ENCODE data around the gene EMC9.

EMC9 gene

DNA sequence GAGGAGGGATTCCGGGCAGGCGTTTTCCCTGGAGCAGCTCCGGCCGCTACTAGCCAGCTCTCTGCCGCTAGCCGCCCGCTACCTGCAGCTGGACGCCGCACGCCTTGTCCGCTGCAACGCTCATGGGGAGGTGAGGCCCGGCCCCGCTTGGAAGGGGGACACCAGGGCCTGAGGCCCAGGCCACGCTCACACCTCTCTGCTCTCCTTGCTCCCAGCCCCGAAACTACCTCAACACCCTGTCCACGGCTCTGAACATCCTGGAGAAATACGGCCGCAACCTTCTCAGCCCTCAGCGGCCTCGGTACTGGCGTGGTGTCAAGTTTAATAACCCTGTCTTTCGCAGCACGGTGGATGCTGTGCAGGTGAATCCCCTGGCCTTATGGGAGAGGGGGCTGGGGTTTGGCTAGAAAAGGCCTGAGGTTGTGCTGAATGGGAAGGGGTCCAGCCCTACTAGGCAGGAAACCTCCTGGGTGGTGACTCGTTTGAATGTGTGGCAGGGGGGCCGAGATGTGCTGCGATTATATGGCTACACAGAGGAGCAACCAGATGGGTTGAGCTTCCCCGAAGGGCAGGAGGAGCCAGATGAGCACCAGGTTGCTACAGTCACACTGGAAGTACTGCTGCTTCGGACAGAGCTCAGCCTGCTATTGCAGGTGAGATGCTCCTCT, 6.5 kb upstream of the EMC9 start:
- DNase-seq: no peak

DNA sequence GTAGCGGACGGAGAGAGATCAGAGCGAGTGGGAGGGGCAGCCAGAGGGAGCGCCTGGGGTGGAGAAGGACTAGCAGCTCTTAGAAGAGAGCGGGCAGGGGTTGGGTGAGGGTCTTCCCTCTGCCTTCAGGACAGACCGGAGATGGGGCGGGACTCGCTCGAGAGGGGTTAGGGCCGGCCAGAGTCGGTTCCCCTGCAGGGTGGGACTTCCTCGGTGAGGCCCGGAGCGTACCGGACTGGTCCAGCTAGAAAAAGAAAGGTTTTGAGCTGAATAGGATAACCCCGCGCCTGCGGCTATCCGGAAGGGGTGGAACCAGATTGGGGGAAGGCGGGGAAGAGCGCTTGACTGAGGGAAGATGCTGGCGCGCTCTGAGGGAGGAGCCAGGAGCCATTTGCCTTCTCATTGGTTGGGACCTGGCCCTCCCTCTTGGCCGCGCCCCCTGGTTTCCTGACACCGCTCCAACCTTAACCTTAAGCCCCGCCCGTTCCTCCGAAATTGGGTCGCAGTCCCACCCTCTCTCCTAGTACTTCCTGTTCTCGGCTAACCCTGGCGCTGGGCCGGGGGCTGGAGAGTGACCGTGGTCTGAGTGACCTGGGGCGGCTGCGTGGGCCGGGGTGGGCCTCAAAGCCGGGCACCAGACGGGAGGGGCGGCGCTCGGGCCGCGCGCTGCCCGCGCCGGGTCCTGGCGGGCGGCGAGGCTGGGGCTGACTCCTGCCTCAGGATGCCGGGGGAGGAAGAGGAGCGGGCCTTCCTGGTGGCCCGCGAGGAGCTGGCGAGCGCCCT, 5.8 kb upstream of the EMC9 start, which contains the start of gene RNF31:
RNF31 (plus strand) TSS at position 521 of the 783 bp plus-strand sequence; CDS start at position 722, 201 bp downstream.
- peak; percentile 97 for DNase-seq

DNA sequence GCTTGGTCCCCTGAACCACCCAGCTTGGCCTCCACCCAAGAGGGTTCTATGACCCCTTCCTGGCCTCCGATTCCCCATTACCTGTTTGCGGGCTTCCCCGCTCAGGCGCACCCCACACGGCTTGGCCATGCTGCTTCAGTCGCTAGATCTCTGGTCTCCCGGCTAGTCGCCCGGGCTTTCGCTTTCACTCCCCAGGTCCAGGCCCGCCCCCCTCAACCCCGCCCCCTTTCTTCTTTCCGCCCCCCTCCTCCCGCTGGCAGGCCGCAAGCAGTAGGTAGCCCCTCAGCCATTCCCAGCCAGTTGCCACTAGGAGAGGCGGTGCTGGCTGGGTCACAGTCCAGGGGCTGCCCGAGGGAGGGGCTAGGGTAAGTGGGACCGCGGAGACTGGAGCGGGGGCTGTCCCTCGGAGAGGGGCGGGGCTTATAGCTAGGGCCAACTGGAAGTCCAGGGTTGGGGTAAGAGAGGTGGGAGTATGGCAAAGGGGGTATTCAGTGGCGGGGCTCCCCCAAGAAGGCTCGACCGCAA, 5.1 kb upstream of the EMC9 start, which contains the start of gene PSME2:
PSME2 (minus strand) TSS at position 158 of the 525 bp plus-strand sequence; CDS start at position 129, 29 bp downstream.
- peak; percentile 77 for DNase-seq

DNA sequence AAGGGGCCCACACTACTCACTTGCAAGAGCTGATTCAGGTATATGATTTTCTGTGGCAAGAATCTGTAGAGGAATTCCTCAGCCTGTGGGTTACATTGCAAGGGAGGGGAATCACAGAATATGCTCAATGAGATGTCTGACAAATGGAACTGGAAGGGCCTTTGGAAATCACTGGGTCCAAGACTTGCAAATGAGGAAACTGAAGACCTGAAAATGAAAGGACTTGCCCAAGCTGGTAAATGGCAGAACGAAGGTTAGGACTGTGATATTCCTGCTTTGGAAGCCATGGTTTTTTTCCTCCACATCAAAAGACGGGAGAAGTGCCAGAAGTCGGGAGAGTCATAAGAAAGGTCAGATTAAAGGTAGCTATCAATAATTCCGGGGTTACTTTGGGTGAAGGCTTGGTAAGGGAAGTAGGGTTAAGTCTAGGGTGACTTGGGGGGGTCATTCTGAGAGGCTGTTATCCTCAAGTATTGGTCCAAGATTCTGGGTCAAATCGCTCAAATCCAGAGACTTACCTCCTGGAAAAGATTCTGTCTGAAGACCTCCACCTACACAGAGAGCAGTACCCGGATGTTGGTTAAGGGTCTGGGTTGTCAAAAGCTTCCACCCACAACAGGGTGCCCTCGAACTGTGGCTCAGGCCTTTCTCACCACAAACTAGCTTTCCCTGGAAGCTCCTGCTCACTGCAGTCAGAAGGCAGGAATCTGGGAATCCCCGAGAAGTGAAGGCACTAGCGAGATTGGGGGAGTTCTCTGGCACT, 4.5 kb upstream of the EMC9 start:
- DNase-seq: no peak

DNA sequence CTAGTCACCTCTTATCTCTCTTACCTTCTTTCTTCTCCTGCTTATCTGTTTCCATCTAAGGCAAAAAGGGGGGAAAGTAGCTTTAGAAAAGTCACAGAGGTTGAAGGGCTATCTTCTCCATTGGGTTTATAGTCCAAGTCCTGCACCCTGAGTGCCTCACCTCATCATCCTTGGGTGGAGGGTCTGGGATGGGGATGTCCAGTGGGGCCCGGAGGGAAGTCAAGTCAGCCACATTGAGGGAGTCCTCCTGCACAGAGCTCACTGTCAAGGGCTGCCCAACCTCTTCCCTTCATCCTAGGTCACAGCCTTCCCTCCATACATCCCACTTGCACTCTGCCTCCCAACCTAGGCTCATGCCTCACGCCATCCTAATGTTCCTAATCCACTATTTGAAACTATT, 3.8 kb upstream of the EMC9 start:
- no peak for DNase-seq

DNA sequence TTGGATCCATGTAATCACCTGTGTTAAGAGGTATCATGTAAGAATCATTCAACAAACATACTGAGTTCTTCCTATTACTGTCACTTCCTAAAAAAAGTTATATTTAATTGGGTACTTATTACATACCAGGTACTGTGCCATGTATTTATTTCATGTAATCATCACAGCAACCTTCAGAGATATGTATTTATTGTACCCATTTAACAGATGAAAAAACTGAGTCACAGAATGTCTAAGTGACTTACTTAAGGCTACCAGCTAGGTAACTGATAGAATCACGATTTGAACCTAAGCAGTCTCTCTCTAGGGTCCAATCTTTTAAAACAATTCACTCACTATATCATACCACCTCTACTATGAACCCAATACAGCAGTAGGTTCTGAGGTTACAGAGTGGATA, 3.1 kb upstream of the EMC9 start:
- DNase-seq: no peak

DNA sequence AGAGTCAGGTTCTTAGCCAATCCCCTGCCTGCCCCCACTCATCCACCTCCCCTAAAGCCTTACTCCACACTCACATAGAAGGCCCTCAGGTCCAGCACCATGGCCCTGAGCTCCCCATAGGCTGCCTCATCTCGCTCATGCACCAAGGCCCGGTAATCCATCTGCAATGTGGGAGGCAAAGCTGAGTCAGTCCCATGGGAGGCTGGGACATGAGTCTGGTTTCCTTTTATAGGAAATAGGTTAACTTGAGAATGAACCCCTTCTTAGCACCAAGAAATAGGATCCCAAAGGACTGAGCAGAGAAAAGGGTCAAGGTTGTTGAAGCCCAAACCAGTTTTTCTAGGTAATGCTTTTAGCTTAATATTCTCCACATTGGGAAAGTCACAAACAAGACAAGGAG, 2.1 kb upstream of the EMC9 start:
- DNase-seq: no peak

DNA sequence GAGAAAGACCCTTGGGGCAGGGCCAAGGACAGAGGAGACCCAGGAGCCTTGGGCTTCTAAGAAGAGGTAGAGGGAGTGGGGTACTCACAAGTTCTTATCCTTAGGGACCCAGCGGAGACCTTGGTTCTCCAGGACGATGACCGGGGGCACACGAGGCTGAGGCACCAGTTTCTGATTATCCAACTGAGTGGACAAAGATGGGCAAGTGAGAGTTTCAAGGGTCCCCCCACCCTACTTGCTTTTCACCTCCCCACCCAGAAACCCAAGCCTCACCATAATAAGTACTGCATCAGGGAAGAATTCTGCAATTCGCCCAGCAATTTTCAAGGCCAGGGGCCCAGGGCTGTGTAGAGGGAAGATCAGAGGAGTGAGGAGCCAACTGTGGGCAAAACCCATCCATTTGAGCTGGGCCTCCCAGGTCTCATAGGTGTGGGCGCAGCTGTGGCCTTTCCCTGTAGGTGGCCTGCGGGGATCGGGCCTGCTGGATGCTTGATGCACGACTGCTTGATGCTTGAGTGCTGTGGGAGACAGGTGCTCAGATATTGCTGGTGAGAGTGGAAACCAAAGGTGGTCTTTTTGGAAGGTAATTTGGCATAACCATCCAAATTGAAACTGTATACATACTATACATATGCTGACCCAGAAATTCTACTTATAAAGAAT, 2.0 kb downstream of the EMC9 start:
- no peak for DNase-seq

DNA sequence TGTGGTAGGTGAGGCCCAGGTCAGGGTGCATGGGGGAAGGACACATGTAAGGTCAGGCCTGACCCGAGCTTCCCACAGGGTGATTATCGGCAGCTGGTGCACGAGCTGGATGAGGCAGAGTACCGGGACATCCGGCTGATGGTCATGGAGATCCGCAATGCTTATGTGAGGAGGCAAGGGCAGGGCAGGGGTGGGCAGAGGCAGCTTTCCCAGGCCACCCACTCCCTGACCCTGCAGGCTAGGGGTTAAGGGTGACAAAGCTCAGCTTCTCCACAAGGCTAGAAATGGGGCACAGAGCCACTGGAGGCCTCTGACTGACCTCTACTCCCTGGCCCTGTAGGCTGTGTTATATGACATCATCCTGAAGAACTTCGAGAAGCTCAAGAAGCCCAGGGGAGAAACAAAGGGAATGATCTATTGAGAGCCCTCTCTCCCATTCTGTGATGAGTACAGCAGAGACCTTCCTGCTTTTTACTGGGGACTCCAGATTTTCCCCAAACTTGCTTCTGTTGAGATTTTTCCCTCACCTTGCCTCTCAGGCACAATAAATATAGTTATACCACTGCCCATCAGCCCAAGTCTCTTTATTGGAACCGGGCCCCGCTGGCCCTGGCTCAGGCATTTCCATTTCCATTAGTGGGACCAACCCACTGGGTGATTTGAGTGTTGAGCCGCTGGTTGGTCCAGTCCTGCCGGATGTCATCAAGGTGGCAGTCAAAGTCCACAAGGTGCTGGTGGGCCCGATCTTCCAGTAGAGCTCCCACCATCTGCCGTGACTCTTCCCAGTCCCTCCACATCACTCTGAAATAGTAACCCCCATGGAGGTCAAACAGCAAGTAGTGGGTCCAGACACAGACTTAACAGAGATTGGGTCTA, 2.8 kb downstream of the EMC9 start:
- no peak for DNase-seq

DNA sequence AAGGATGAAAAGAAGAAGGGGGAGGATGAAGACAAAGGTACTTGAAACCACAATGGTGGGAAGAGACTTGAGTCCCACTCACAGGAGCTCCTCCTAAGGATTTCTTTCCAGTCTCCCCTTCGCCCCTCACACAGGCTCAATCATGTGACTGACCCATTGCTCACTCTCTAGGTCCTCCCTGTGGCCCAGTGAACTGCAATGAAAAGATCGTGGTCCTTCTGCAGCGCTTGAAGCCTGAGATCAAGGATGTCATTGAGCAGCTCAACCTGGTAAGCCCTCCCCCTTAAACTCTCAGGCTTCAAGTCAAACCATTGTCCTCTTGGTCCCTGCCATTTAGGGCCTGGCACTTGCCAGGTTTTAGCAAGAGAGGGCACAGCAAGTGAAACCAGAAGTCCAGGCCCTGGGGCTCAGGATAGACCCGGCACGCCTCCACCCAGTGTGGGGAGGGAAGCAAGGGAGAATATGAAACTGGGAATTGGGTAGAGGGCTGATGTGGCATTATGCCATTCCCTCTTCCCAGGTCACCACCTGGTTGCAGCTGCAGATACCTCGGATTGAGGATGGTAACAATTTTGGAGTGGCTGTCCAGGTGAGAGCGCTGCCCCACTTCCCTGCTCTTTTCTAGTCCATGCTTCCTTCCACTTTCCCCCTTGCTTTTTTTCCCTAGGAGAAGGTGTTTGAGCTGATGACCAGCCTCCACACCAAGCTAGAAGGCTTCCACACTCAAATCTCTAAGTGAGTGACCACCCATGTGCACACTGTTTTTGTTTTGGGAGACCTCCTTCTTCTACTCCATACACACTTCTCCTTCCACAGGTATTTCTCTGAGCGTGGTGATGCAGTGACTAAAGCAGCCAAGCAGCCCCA, 3.6 kb downstream of the EMC9 start:
- DNase-seq: no peak

DNA sequence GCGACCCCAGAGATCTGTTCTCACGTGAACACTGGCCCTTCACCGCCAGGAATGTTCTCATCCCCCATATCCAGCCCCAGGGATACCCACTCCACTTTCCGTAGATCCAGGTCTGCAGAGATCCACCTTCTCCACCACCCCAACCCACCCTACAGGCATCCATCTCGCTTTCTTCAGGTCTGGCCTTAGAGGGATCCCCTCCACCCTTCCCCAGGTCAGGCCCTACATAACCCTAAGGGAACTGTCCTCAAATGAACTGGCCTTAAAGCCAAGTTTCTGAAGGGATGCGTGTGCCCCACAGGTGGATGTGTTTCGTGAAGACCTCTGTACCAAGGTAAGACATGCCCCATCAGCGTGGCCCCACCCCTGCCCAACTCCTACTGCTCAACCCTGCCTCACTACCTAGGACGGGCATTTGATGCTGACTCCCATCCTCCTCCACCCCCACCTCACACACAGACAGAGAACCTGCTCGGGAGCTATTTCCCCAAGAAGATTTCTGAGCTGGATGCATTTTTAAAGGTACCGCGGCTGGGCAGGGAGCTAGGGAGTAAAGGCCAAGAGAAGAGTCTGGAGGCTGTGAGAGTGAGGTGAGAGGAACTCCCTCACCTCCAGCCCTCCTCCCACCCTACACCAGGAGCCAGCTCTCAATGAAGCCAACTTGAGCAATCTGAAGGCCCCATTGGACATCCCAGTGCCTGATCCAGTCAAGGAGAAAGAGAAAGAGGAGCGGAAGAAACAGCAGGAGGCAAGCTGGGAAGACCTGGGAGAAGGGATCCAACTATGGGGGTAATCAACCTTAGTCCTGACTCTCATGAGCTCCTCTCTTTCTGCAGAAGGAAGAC, 4.5 kb downstream of the EMC9 start:
- DNase-seq: no peak

DNA sequence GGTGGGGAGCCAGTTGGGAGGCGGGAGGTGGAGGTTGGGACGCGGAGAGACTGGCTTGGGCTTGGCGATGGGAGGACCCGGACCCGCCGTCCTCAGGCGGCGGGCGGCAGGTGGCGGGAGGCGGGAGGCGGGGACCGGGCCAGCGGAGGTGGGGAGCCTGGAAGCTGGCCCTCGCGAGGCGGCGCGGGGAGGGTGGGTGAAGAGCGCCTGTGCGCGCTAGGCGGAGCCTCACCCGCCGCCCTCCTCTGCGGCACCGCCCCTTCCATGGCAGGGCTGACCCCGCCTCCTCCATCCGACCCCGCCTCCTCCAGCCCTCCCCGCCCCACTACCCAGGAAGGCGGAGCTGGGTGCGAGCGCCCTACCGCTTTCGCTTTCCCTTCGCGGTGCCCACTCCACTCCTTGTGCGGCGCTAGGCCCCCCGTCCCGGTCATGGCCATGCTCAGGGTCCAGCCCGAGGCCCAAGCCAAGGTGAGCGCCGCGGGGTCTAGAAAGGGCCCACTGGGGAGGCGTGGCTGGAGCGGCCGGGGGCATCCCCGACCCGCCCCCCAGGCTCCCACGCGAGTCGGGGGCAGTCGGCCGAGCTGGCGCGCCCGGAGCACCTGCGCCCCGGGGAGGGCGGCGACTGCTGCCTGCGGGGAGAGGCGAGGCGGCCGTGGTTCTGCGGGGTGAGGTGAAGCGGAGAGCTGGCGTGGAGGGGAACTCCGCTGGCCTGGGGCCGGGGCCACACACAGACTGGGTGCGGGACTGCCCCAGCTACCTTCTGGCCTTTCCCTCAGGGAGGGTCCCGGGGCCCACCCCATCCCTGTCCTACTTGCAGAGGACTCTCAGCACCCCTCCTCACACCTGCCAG, 5.3 kb downstream of the EMC9 start, which contains the start of gene PSME1:
PSME1 (plus strand) TSS at position 361 of the 850 bp plus-strand sequence; CDS start at position 430, 69 bp downstream.
- DNase-seq: peak; percentile 94

DNA sequence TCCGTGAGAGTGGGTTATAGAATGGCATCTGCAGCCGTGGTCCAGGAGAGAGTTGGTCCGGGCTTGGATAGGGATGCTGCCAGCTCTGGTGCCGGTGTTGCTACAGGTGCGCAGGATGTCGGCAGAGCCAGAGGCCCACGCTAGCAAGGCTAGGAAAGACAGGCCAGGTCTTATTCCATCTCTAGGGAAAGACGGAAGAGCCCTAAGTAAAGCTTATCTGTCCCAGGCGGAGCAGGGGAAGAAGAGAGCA, 5.9 kb downstream of the EMC9 start:
- no peak for DNase-seq

DNA sequence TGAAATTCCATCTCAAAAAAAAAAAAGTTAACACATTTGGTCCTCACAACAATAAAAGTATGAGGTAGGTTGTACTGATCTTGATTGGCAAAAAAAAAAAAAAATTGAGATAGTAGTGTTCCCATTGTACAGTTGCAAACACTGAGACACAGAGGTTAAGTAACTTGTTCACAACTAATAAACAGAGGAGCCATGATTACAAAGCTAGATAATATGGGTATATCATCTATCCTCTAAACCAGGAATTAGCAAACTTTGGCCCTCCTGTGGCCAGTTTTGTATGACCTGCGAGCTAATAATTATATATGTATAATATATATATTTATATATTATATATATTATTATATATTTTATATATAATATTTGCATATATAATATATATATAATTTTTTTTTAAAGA, 7.7 kb downstream of the EMC9 start:
- DNase-seq: no peak

DNA sequence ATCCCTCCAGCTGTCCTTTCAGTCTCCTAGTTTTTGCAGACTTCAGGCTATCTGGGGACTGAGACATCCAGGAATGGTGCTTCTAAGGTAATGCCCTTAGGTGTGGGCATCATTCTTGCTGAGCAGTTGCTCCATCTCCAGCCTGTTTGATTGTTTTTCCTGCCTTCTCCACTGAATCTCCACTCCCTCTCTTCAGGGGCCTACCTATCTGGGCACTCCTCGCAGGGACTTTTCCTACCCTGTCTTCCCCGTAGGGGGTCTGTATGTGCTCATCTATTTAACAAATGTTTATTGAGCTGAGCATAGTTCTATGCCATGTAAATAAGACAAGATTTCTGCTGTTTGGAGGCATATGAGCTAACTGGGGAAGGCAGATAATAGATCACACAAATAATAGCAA, 8.4 kb downstream of the EMC9 start:
- DNase-seq: no peak

DNA sequence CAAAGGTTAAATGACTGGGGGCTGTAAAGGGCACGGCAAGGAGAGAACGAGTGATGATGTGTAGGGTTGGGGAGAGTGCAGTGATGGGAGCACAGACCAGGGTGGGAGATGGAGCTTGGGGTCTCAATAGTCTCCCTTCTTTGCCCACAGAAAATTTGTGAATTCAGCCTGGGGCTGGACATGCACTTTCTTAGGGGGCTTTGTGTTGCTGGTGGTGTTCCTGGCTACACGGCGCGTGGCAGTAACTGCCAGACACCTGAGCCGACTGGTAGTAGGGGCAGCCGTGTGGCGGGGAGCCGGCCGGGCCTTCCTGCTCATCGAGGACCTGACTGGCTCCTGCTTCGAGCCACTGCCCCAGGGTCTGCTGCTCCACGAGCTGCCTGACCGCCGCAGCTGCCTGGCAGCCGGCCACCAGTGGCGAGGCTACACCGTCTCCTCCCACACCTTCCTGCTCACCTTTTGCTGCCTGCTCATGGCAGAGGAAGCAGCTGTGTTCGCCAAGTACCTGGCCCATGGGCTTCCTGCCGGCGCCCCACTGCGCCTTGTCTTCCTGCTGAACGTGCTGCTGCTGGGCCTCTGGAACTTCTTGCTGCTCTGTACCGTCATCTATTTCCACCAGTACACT, 9.2 kb downstream of the EMC9 start:
- DNase-seq: peak; percentile 21

DNA sequence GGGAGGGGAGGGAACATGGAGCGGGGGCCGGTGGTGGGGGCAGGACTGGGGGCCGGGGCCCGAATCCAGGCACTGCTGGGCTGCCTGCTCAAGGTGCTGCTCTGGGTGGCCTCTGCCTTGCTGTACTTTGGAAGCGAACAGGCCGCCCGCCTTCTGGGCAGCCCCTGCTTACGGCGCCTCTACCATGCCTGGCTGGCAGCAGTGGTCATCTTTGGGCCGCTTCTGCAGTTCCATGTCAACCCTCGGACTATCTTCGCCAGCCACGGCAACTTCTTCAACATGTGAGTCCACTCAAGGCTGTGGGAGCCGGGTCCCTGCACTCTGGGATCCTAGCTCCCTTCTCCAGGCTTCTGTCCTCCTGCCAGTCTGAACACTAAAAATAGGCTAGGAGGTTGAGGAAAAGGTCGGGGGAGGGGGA, 9.8 kb downstream of the EMC9 start:
- DNase-seq: no peak

Data from stimulated activated CD4-positive, alpha-beta T cell treated with anti-CD3 and anti-CD28 coated beads, Interleukin-12 subunit alpha, Interleukin-12 subunit beta, amount 100 ng/mL, for 4 hours (primary cell).